ENCODE measurements around the gene GPSM1.
"Not testable (repeated sequence)": the region's sequence is repeated elsewhere in the genome, so short reads cannot be mapped to it uniquely, and the experiment has no call there.

Gene GPSM1

GRCh38 chr9:136395020-136395340 is 67.6 kb downstream of the GPSM1 start:
- no peak for DNase-seq
- in situ Hi-C loops (cut with HindIII; ENCODE audit: low pct_ligation_motif_present, low pct_unique_long_range_greater_than_20kb, low sequenced_read_pairs) = no loop called here

GRCh38 chr9:136395345-136396218 is 68.2 kb downstream of the GPSM1 start:
- in situ Hi-C loops (cut with HindIII; ENCODE audit: low pct_ligation_motif_present, low pct_unique_long_range_greater_than_20kb, low sequenced_read_pairs) = no loop called here
- DNase-seq = no peak

- no peak for DNase-seq
- in situ Hi-C loops (cut with HindIII; ENCODE audit: low pct_ligation_motif_present, low pct_unique_long_range_greater_than_20kb, low sequenced_read_pairs) = no loop called here
Measured at GRCh38 chr9:136396219-136396515, 68.8 kb downstream of the GPSM1 start.

GRCh38 chr9:136397643-136398042 is 70.3 kb downstream of the GPSM1 start:
- DNase-seq = no peak
- in situ Hi-C loops (cut with HindIII; ENCODE audit: low pct_ligation_motif_present, low pct_unique_long_range_greater_than_20kb, low sequenced_read_pairs) = no loop called here

GRCh38 chr9:136398286-136398685 is 70.9 kb downstream of the GPSM1 start:
- no peak for DNase-seq
- in situ Hi-C loops (cut with HindIII; ENCODE audit: low pct_ligation_motif_present, low pct_unique_long_range_greater_than_20kb, low sequenced_read_pairs) = no loop called here

- DNase-seq = peak; percentile 13
- in situ Hi-C loops (cut with HindIII; ENCODE audit: low pct_ligation_motif_present, low pct_unique_long_range_greater_than_20kb, low sequenced_read_pairs) = no loop called here
Measured at GRCh38 chr9:136399176-136400037, 72.1 kb downstream of the GPSM1 start.

- in situ Hi-C loops (cut with HindIII; ENCODE audit: low pct_ligation_motif_present, low pct_unique_long_range_greater_than_20kb, low sequenced_read_pairs) = no loop called here
- peak; percentile 84 for DNase-seq
Measured at GRCh38 chr9:136400038-136400834, 72.9 kb downstream of the GPSM1 start, which contains the start of gene SNAPC4. Gene SNAPC4, minus strand, starts transcription at chr9:136400170. Its CDS starts 1,742 bp downstream, at chr9:136398428.

GRCh38 chr9:136401173-136401922 is 74.0 kb downstream of the GPSM1 start:
- in situ Hi-C loops (cut with HindIII; ENCODE audit: low pct_ligation_motif_present, low pct_unique_long_range_greater_than_20kb, low sequenced_read_pairs) = no loop called here
- no peak for DNase-seq

- in situ Hi-C loops (cut with HindIII; ENCODE audit: low pct_ligation_motif_present, low pct_unique_long_range_greater_than_20kb, low sequenced_read_pairs) = no loop called here
- no peak for DNase-seq
Measured at GRCh38 chr9:136402067-136402466, 74.7 kb downstream of the GPSM1 start.

GRCh38 chr9:136403538-136403914 is 76.2 kb downstream of the GPSM1 start:
- in situ Hi-C loops (cut with HindIII; ENCODE audit: low pct_ligation_motif_present, low pct_unique_long_range_greater_than_20kb, low sequenced_read_pairs) = no loop called here
- DNase-seq = no peak

- in situ Hi-C loops (cut with HindIII; ENCODE audit: low pct_ligation_motif_present, low pct_unique_long_range_greater_than_20kb, low sequenced_read_pairs) = no loop called here
- DNase-seq = no peak
Measured at GRCh38 chr9:136403915-136404800, 76.8 kb downstream of the GPSM1 start.

GRCh38 chr9:136404801-136405136 is 77.4 kb downstream of the GPSM1 start:
- DNase-seq = no peak
- in situ Hi-C loops (cut with HindIII; ENCODE audit: low pct_ligation_motif_present, low pct_unique_long_range_greater_than_20kb, low sequenced_read_pairs) = no loop called here

GRCh38 chr9:136405481-136405880 is 78.1 kb downstream of the GPSM1 start:
- in situ Hi-C loops (cut with HindIII; ENCODE audit: low pct_ligation_motif_present, low pct_unique_long_range_greater_than_20kb, low sequenced_read_pairs) = no loop called here
- DNase-seq = no peak

- DNase-seq; in situ Hi-C loops (cut with HindIII; ENCODE audit: low pct_ligation_motif_present, low pct_unique_long_range_greater_than_20kb, low sequenced_read_pairs): not testable (repeated sequence)
Measured at GRCh38 chr9:136405904-136406303, 78.6 kb downstream of the GPSM1 start.

GRCh38 chr9:136407061-136407460 is 79.7 kb downstream of the GPSM1 start:
- in situ Hi-C loops (cut with HindIII; ENCODE audit: low pct_ligation_motif_present, low pct_unique_long_range_greater_than_20kb, low sequenced_read_pairs); DNase-seq: not testable (repeated sequence)

GRCh38 chr9:136407911-136408310 is 80.6 kb downstream of the GPSM1 start:
- DNase-seq = no peak
- in situ Hi-C loops (cut with HindIII; ENCODE audit: low pct_ligation_motif_present, low pct_unique_long_range_greater_than_20kb, low sequenced_read_pairs) = no loop called here

Measured in ACHN (cell line).